Measurements from ENCODE around the gene RAP1GAP2. TPM values are rescaled to one million over a fixed set of nuclear protein-coding genes. Genes with fewer than 3 reads are reported as not detected.

The RAP1GAP2 gene
- polyA plus RNA-seq, 1 experiment, result 4.8 TPM

DNA sequence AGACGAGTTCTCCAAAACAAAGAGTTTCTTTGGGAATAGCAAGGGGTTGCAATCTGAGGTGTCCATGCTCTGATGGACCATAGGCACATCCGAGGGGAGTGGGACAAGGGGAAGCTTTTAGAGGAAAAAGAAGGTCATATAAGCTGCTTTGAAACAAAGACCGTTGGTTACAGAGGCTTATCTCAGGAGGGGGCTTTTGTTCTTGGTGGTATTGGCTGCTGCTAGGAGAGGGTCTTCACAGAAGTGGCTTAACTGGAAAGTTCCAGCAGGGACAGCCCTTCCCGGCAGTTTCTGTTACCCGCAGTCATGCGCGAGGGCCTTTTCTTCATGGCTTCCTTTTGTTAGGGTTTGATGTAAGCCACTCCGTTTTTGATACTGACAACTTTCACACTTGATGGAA is 76.0 kb downstream of the RAP1GAP2 start:
- TF ChIP-seq CTCF (IDR thresholded peaks at IDR 0.05; ENCODE audit: insufficient read depth, low read depth, low read length), result no peak
- POLR2A ChIA-PET, result no interaction called here
- H3K36me3 ChIP-seq (ENCODE audit: control insufficient read depth, insufficient read depth, low read length), result no peaks in the 10 kb centered on the region
- H3K27me3 ChIP-seq (ENCODE audit: control insufficient read depth, insufficient read depth, low read length), result no peaks in the 10 kb centered on the region
- CTCF ChIA-PET, result interaction anchor here (1.0 to 1.6 kb wide), 2 partner anchors 24 to 141 kb away, joined by 3 to 5 read pairs; no protein-coding TSS in a partner anchor
- H3K4me3 ChIP-seq (ENCODE audit: low read depth, low read length), result no peak overlapping the region
- no peak for DNase-seq (ENCODE audit: low read depth)

DNA sequence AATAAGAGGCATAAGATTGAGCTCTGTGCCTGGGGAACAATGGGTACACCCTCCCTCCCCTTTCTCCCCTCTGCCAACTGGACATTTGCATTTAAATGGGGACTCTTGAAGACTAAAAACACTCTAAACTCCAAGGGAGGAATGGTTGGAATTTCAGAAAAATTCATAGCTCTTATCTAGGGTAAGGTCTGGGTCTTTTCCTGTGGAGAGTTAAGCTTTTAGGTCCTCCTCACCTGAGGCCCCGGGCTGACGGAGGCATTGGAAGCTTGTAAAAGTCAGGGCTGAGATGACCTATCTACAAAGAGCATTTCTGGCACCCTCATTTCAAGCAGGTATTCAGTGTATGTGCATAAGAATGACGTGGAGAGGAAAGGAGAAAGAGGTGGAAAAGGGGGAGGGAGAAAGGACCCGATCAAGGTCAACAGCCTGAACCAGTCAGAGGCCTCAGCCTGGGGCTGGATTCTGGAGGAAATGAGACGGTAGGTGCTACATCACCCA is 78.0 kb downstream of the RAP1GAP2 start:
- H3K4me3 ChIP-seq (ENCODE audit: low read depth, low read length), result no peak overlapping the region
- no peak for TF ChIP-seq CTCF (IDR thresholded peaks at IDR 0.05; ENCODE audit: insufficient read depth, low read depth, low read length)
- DNase-seq (ENCODE audit: low read depth), result no peak
- POLR2A ChIA-PET, result no interaction called here
- CTCF ChIA-PET, result no interaction called here
- no peaks in the 10 kb centered on the region for H3K27me3 ChIP-seq (ENCODE audit: control insufficient read depth, insufficient read depth, low read length)
- H3K36me3 ChIP-seq (ENCODE audit: control insufficient read depth, insufficient read depth, low read length), result no peaks in the 10 kb centered on the region

DNA sequence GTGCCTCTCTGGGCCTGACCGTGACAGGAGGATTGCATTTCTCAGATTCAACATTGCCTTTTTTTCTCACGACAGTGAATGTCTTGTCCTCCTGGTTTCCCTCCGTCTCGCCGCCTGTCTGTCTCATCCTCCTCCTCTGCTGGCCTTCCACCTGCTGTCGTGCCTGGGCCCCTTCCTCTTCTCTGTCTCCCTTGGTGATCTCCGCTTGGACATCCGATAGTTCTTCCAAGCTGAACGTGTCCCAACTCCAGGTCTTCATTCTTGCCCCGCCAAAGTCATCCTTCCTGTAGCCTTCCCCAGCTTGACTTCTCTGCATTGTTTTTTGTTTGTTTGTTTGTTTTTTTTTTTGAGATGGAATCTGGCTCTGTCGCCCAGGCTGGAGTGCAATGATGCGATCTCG is 79.4 kb downstream of the RAP1GAP2 start:
- no peak for DNase-seq (ENCODE audit: low read depth)
- Histone ChIP-seq H3K4me3 (ENCODE audit: low read depth, low read length) (no peak overlapping the region), H3K27me3 (ENCODE audit: control insufficient read depth, insufficient read depth, low read length) (no peaks in the 10 kb centered on the region), H3K36me3 (ENCODE audit: control insufficient read depth, insufficient read depth, low read length) (no peaks in the 10 kb centered on the region)
- ChIA-PET POLR2A (no interaction called here), CTCF (no interaction called here)
- no peak for TF ChIP-seq CTCF (IDR thresholded peaks at IDR 0.05; ENCODE audit: insufficient read depth, low read depth, low read length)

- H3K4me3 ChIP-seq (ENCODE audit: low read depth, low read length), result no peak overlapping the region
- TF ChIP-seq CTCF (IDR thresholded peaks at IDR 0.05; ENCODE audit: insufficient read depth, low read depth, low read length), result no peak
- DNase-seq (ENCODE audit: low read depth), result no peak
- POLR2A ChIA-PET, result no interaction called here
- H3K27me3 ChIP-seq (ENCODE audit: control insufficient read depth, insufficient read depth, low read length), result no peaks in the 10 kb centered on the region
- CTCF ChIA-PET, result interaction anchor here (1.3 kb wide), 1 partner anchor 61 kb away, joined by 3 read pairs; no protein-coding TSS in a partner anchor
- H3K36me3 ChIP-seq (ENCODE audit: control insufficient read depth, insufficient read depth, low read length), result no peaks in the 10 kb centered on the region
Observed at GRCh38 chr17:2876467-2876866, 80.2 kb downstream of the RAP1GAP2 start.

DNA sequence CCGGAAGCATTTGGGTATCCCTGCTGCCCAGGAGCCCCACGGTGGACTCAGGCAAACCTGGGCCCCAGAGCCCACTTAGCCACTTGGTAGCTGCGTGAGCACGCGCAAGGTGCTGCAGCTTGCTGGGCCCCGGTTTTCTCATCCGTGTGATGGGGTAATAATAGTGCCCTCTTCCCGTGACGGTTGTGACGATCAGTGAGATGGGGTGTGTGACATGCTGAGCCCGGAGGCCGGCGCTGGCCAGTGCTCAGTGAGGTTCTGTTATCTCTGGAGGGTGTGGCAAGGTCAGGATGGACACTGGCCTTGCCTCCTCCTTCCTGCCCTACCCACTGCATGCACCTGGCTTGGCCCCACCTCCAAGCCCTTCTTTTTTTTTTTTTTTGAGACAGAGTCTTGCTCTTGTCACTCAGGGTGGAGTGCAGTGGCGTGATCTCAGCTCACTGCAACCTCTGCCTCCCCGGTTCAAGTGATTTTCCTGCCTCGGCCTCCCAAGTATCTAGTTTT is 82.6 kb downstream of the RAP1GAP2 start:
- Histone ChIP-seq H3K36me3 (ENCODE audit: control insufficient read depth, insufficient read depth, low read length) (no peaks in the 10 kb centered on the region), H3K27me3 (ENCODE audit: control insufficient read depth, insufficient read depth, low read length) (no peaks in the 10 kb centered on the region), H3K4me3 (ENCODE audit: low read depth, low read length) (no peak overlapping the region)
- no peak for TF ChIP-seq CTCF (IDR thresholded peaks at IDR 0.05; ENCODE audit: insufficient read depth, low read depth, low read length)
- CTCF ChIA-PET, result interaction anchor here (0.6 to 1.4 kb wide), 2 partner anchors 10 to 30 kb away, joined by 3 to 4 read pairs; no protein-coding TSS in a partner anchor
- DNase-seq (ENCODE audit: low read depth), result no peak
- POLR2A ChIA-PET, result no interaction called here
